ENCODE data around the gene APOBEC3H.

APOBEC3H gene

DNA sequence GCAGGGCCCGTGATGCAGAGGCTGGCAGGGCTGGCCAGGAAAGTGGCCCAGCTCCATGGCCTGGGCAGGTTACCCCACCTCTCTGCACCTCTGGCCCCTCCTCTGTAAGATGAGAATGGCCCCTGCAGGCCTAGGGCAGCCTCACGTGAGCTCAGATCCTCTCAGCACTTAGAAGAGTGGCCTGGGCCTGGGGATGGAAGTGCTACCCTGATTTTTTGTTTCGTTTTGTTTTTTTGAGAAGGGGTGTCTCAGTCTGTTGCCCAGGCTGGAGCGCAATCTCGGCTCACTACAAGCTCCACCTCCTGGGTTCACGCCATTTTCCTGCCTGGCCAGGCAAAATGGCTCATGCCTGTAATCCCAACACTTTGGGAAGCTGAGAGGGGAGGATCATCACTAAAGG, 982 bp downstream of the APOBEC3H start:
- Histone ChIP-seq H3K36me3 (ENCODE audit: insufficient read depth, low read length) (no peaks in the 10 kb centered on the region), H3K4me1 (ENCODE audit: insufficient read depth, low read length, severe bottlenecking) (no peaks in the 10 kb centered on the region), H3K27ac (ENCODE audit: low read depth, low read length, poor library complexity, severe bottlenecking) (no peak overlapping the region), H3K9me2 (ENCODE audit: low read depth, low read length) (no peaks in the 10 kb centered on the region), H3K4me2 (ENCODE audit: low read length) (no peak overlapping the region), H4K20me1 (ENCODE audit: insufficient read depth, low read length) (no peaks in the 10 kb centered on the region), H2AFZ (ENCODE audit: low read length) (no peak overlapping the region), H3K27me3 (ENCODE audit: insufficient read depth, low read length) (no peaks in the 10 kb centered on the region), H3F3A (ENCODE audit: insufficient read depth, low read length) (no peaks in the 10 kb centered on the region), H3K79me2 (ENCODE audit: insufficient read depth, low read length) (no peaks in the 10 kb centered on the region), H3K9me3 (ENCODE audit: low read length) (no peaks in the 10 kb centered on the region), H3K4me3 (ENCODE audit: low read depth, low read length, poor library complexity, severe bottlenecking) (no peak overlapping the region), H3K9ac (ENCODE audit: low read length) (no peak overlapping the region)
- TF ChIP-seq, protein P1, sequence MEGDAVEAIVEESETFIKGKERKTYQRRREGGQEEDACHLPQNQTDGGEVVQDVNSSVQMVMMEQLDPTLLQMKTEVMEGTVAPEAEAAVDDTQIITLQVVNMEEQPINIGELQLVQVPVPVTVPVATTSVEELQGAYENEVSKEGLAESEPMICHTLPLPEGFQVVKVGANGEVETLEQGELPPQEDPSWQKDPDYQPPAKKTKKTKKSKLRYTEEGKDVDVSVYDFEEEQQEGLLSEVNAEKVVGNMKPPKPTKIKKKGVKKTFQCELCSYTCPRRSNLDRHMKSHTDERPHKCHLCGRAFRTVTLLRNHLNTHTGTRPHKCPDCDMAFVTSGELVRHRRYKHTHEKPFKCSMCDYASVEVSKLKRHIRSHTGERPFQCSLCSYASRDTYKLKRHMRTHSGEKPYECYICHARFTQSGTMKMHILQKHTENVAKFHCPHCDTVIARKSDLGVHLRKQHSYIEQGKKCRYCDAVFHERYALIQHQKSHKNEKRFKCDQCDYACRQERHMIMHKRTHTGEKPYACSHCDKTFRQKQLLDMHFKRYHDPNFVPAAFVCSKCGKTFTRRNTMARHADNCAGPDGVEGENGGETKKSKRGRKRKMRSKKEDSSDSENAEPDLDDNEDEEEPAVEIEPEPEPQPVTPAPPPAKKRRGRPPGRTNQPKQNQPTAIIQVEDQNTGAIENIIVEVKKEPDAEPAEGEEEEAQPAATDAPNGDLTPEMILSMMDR (IDR thresholded peaks at IDR 0.05; ENCODE audit: low read length): no peak
- TF ChIP-seq EZH2 (IDR thresholded peaks at IDR 0.05; ENCODE audit: borderline replicate concordance, low read length): no peak

DNA sequence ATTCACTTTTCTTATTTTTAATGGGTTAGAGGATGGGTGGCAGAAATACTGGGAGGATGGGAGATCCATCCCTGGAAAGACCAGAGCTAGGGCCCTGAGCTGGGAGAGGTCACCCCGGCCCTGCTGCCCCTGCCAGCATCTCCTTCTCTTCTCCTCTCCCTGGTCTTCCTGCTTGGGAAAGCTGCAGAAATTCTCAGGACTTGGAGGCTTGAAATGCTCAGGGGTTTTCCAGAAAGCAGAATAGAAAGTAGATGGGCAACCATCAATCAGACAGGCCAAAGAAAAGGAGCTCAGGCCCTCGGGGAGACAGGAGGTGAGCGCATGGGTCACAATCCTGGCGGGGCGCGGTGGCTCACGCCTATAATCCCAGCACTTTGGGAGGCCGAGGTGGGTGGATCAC, 1.5 kb downstream of the APOBEC3H start:
- no peaks in the 10 kb centered on the region for H3K9me2 ChIP-seq (ENCODE audit: low read depth, low read length)
- H3K9me3 ChIP-seq (ENCODE audit: low read length): no peaks in the 10 kb centered on the region
- no peaks in the 10 kb centered on the region for H3K36me3 ChIP-seq (ENCODE audit: insufficient read depth, low read length)
- no peaks in the 10 kb centered on the region for H3F3A ChIP-seq (ENCODE audit: insufficient read depth, low read length)
- no peak overlapping the region for H3K27ac ChIP-seq (ENCODE audit: low read depth, low read length, poor library complexity, severe bottlenecking)
- H3K4me2 ChIP-seq (ENCODE audit: low read length): no peak overlapping the region
- no peaks in the 10 kb centered on the region for H4K20me1 ChIP-seq (ENCODE audit: insufficient read depth, low read length)
- no peak overlapping the region for H3K9ac ChIP-seq (ENCODE audit: low read length)
- no peak overlapping the region for H3K4me3 ChIP-seq (ENCODE audit: low read depth, low read length, poor library complexity, severe bottlenecking)
- TF ChIP-seq, protein P1 (IDR thresholded peaks at IDR 0.05; ENCODE audit: low read length): no peak
- TF ChIP-seq EZH2 (IDR thresholded peaks at IDR 0.05; ENCODE audit: borderline replicate concordance, low read length): no peak
- H3K27me3 ChIP-seq (ENCODE audit: insufficient read depth, low read length): no peaks in the 10 kb centered on the region
- H3K4me1 ChIP-seq (ENCODE audit: insufficient read depth, low read length, severe bottlenecking): no peaks in the 10 kb centered on the region
- no peak overlapping the region for H2AFZ ChIP-seq (ENCODE audit: low read length)
- H3K79me2 ChIP-seq (ENCODE audit: insufficient read depth, low read length): no peaks in the 10 kb centered on the region

DNA sequence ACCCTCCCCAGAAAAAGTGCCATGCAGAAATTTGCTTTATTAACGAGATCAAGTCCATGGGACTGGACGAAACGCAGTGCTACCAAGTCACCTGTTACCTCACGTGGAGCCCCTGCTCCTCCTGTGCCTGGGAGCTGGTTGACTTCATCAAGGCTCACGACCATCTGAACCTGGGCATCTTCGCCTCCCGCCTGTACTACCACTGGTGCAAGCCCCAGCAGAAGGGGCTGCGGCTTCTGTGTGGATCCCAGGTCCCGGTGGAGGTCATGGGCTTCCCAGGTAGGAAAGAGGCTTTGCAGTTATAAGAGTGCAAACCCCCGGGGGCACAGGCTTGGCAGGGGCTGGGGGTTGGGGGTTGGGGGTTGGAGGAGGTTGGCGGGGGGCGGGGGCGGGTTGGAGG, 4.2 kb downstream of the APOBEC3H start:
- no peak overlapping the region for H2AFZ ChIP-seq (ENCODE audit: low read length)
- H3K9me3 ChIP-seq (ENCODE audit: low read length): no peaks in the 10 kb centered on the region
- H3K9ac ChIP-seq (ENCODE audit: low read length): no peak overlapping the region
- no peak for TF ChIP-seq EZH2 (IDR thresholded peaks at IDR 0.05; ENCODE audit: borderline replicate concordance, low read length)
- TF ChIP-seq, protein P1 (IDR thresholded peaks at IDR 0.05; ENCODE audit: low read length): no peak
- H3K9me2 ChIP-seq (ENCODE audit: low read depth, low read length): no peaks in the 10 kb centered on the region
- H3K36me3 ChIP-seq (ENCODE audit: insufficient read depth, low read length): no peaks in the 10 kb centered on the region
- H3K27ac ChIP-seq (ENCODE audit: low read depth, low read length, poor library complexity, severe bottlenecking): no peak overlapping the region
- no peaks in the 10 kb centered on the region for H3K4me1 ChIP-seq (ENCODE audit: insufficient read depth, low read length, severe bottlenecking)
- no peaks in the 10 kb centered on the region for H3K27me3 ChIP-seq (ENCODE audit: insufficient read depth, low read length)
- H3K4me3 ChIP-seq (ENCODE audit: low read depth, low read length, poor library complexity, severe bottlenecking): no peak overlapping the region
- H3K4me2 ChIP-seq (ENCODE audit: low read length): no peak overlapping the region
- H4K20me1 ChIP-seq (ENCODE audit: insufficient read depth, low read length): no peaks in the 10 kb centered on the region
- no peaks in the 10 kb centered on the region for H3F3A ChIP-seq (ENCODE audit: insufficient read depth, low read length)
- H3K79me2 ChIP-seq (ENCODE audit: insufficient read depth, low read length): no peaks in the 10 kb centered on the region
